HK-2 (cell line): ENCODE measurements around the gene RNF123.

Experiments
- DNase-seq: peaks from one replicate; pipeline ENCODE4 v3.0.0-alpha.2; 2018; ENCODE audit not compliant: unreplicated experiment

RNF123 gene

GRCh38 chr3:49701388-49702077, 12.2 kb downstream of the RNF123 start:
- no peak for DNase-seq

GRCh38 chr3:49702672-49703071, 13.3 kb downstream of the RNF123 start:
- no peak for DNase-seq

GRCh38 chr3:49703443-49703927, 14.1 kb downstream of the RNF123 start:
- peak; percentile 57 for DNase-seq

- no peak for DNase-seq
Measured at GRCh38 chr3:49703956-49704355, 14.6 kb downstream of the RNF123 start.

GRCh38 chr3:49704629-49705028, 15.3 kb downstream of the RNF123 start:
- no peak for DNase-seq

- DNase-seq = no peak
Measured at GRCh38 chr3:49705390-49705960, 16.1 kb downstream of the RNF123 start.

- no peak for DNase-seq
Measured at GRCh38 chr3:49706456-49707112, 17.2 kb downstream of the RNF123 start.

- DNase-seq = no peak
Measured at GRCh38 chr3:49707113-49707480, 17.7 kb downstream of the RNF123 start.

GRCh38 chr3:49709852-49710251, 20.5 kb downstream of the RNF123 start:
- no peak for DNase-seq

GRCh38 chr3:49711489-49711888, 22.1 kb downstream of the RNF123 start:
- DNase-seq = no peak

- no peak for DNase-seq
Measured at GRCh38 chr3:49712166-49712565, 22.8 kb downstream of the RNF123 start.

GRCh38 chr3:49712631-49713317, 23.4 kb downstream of the RNF123 start:
- DNase-seq = no peak

GRCh38 chr3:49713336-49714105, 24.2 kb downstream of the RNF123 start:
- no peak for DNase-seq

GRCh38 chr3:49714728-49715550, 25.6 kb downstream of the RNF123 start:
- DNase-seq = no peak

GRCh38 chr3:49715611-49716121, 26.3 kb downstream of the RNF123 start:
- DNase-seq = no peak

GRCh38 chr3:49716169-49716568, 26.8 kb downstream of the RNF123 start:
- no peak for DNase-seq

- no peak for DNase-seq
Measured at GRCh38 chr3:49716691-49717210, 27.4 kb downstream of the RNF123 start.

GRCh38 chr3:49717211-49717958, 28.0 kb downstream of the RNF123 start:
- DNase-seq = no peak

- DNase-seq = no peak
Measured at GRCh38 chr3:49717959-49718857, 28.9 kb downstream of the RNF123 start.
